HG03039 (cell line): Measurements from ENCODE around the gene ICA1.
"Not testable (repeated sequence)": the region's sequence is repeated elsewhere in the genome, so short reads cannot be mapped to it uniquely, and the experiment has no call there.

Experiments used
- ATAC-seq: cut with Tn5 transposase; IDR thresholded peaks from one replicate; pipeline ENCODE4 v1.9.1; 2021; ENCODE audit warnings: mild to moderate bottlenecking, moderate library complexity; ENCODE audit not compliant: unreplicated experiment

ICA1 gene

GRCh38 chr7:8261711-8262695 is at the start of gene ICA1:
Gene ICA1, minus strand, starts transcription at chr7:8262167. Its CDS starts 26,241 bp downstream, at chr7:8235926.
- ATAC-seq, result peak; percentile 54

DNA sequence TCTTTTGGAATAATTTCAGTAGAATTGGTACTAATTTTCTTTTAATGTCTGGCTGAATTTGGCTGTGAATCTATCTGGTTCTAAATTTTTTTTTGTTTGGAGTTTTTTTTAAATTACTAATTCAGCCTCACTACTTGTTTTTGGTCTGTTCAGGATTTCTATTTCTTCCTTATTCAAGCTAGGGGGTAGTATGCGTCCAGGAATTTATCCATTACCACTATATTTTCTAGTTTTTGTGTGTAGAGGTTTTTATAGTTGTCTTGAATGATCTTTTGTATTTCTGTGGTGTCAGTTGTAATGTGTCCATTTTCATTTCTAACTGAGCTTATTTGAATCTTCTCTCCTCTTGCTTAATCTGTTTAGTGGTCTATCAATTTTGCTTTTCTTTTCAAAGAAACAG is 48.9 kb upstream of the ICA1 start:
- ATAC-seq, result no peak

- no peak for ATAC-seq
Measured at GRCh38 chr7:8305625-8306388, 43.8 kb upstream of the ICA1 start.

GRCh38 chr7:8305104-8305503 is 43.1 kb upstream of the ICA1 start:
- ATAC-seq, result no peak

DNA sequence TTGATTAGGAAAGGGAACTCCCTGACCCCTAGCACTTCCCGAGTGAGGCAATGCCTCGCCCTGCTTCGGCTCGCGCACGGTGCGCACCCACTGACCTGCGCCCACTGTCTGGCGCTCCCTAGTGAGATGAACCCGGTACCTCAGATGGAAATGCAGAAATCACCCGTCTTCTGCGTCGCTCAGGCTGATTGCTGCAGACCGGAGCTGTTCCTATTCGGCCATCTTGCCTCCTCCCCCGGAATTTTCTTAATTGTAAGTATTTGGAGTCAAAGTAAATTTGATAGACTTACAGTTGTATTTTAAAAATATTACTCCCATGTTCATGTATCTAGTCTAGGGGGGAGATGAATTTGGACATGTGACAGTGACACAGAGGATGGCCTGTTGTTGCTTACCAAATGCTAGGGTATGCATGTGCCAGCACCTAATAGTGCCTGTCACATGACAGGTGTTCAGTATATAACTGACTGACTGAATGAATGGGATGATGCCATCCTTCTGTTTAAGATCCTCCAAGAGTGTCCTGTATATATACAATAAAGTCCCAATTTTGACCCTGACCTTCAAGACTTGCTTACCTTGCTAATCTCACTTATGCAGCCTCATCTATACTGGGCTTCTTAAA is 42.0 kb upstream of the ICA1 start:
- ATAC-seq, result no peak

GRCh38 chr7:8297023-8297422 is 35.1 kb upstream of the ICA1 start:
- ATAC-seq, result not testable (repeated sequence)

DNA sequence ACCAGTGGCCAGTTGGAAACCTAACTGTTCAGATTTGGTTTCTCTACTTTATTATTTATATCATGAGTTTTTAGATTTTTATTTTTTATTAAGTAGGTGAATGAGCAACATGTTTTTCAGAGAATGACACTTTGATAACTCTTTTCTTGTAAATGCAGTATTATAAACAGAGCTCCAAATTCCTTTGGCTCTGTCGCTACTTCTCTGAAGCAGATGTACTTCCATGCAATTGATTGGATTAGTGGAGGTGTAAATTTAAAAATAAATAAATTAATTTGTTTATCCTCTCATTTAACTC is 34.3 kb upstream of the ICA1 start:
- ATAC-seq, result no peak

DNA sequence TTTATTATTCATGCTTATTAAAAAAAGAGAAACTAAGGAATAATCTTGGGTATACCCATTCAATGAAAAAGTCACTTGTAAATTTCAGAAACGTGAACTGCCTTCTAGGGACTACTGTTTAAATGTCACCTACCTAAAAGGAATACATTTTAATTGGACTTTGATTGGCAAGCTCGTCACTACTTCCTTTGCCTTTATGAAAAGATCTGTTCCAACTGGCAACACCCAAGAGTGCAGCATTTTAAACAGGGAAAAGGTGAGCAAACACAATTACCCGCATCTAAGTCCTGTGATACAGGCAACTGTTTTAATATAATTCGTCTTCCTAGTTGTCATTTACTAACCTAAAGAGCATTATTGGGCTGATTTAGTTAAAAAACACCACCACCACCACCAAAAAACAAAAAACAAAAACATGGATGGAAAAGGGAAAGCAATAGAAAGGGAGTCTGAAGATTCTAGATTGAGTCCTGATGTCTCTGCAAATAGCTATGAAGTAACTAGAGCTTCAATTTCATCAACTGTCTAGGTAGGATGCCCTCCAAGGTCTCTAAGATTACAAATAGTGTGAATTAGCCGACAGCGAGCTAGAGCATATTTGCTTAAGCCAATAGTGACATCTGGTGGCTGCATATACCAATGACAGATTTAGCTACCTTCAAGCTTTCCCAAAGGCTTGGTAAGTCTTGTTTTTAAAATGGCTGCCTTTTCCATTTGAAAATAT is 33.8 kb upstream of the ICA1 start:
- ATAC-seq, result peak; percentile 99

GRCh38 chr7:8291397-8292141 is 29.6 kb upstream of the ICA1 start:
- no peak for ATAC-seq

DNA sequence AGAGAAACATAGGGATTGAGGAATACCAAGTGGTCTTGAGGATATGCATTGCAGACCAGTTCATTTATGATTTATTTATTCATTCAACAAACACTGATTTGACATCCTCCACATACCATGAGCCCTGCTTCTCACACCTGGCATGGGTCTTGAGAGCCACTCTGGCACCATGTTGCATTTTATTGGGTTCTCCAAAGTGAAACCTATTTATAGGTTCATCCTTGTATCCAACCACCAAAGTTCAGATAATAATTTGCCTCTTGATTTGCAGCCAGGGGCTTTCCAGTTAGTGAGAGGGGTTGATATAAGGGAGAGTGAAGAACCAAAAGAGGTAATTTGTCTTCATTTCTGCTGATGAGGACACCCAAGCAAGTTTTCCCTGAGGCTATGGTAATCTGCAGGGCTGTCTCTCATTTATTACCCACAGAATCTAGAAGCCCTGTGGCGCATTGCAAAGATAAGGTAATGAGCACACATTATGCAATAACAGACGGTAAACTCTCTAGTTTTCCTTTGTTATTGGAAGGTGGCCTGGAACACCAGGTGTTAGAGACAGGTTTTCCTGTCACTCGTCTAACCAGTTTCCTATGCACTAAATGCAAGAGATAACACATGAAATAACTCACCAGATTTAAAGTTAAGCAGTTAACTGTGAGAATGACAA is 28.8 kb upstream of the ICA1 start:
- no peak for ATAC-seq

DNA sequence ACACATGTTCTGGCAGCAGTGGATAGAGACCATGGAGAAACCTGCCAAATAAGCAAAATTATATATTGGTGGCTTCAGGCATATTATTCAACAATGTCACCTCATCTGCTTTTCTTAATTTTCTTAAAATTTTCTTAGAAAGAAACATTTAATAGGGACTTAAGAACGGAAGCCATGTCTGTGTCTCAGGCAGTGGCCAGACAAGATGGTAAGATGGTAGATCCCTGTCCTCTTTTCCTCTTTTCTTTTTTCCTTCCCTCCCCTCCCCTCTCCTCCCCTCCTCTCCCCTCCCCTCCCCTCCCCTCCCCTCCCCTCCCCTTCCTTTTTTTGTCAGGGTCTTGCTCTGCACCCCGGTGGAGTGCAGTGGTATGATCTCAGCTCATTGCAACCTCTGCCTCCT is 24.2 kb upstream of the ICA1 start:
- no peak for ATAC-seq

- no peak for ATAC-seq
Measured at GRCh38 chr7:8285155-8285554, 23.2 kb upstream of the ICA1 start.

GRCh38 chr7:8284606-8285005 is 22.6 kb upstream of the ICA1 start:
- no peak for ATAC-seq

DNA sequence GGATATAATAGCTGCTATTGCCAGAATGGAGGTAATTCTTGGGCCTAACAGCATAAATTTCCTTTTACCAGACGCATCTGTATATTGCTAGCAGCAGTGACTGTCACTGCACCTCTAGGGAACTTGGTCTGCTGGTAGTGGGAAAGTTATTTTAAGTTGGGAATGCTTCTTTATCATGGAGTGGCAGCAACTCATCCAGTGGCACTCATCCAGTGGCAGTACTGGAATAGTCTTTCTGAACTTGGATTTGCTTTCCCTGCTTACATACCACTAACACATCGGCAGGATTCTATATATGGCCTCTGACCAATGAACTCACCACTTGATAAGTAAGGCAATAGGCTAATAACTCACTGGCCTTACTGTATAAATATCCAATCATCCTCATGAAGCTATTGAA is 22.0 kb upstream of the ICA1 start:
- ATAC-seq, result no peak

DNA sequence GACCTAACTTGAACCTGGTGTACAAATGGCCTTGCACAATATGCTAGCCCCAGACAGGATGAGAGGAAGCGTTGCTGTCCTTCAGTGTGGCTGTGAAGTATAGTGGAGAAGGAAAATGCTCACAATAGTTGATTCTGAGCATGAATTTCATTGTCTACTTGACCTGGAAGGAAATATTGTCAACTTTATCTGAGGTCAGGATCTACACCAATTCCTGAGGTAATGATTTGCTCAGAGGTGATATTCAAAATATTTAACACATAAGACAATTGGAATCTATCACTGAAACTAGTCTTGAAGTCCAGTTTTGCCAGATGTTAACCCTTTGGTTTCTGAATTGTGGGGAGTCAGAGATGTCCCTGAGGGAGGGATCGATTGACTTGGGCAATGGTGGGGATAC is 20.9 kb upstream of the ICA1 start:
- ATAC-seq, result no peak

GRCh38 chr7:8282162-8282561 is 20.2 kb upstream of the ICA1 start:
- ATAC-seq, result no peak

GRCh38 chr7:8278183-8278582 is 16.2 kb upstream of the ICA1 start:
- ATAC-seq, result no peak

DNA sequence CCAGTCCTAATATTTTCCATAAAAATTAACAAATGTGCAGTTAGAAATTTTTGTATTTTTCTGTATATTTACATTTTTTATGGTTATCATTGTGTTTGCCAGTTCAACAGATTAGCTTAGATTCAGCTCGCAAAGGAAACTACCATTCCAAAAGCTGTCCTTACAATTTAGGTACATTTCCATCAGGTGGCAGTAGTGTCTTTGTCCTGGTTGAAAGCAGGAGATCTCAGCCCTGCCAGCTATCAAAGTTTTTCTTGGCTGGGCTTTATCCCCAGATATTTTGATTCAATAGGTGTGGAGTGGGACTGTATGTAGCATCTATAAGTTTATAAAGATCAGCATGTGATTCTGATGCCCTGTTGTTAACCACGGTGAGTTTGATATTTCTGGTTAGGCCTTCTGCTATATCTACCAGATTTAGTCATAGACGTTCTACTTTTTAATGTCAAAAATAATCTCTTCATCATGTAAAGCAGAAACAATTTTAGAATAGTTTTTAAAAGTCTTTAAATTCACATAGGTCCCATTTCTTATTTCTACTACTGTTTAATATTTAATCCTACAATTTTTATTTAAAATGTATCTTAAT is 15.5 kb upstream of the ICA1 start:
- no peak for ATAC-seq

- no peak for ATAC-seq
Measured at GRCh38 chr7:8274589-8274988, 12.6 kb upstream of the ICA1 start.
